ENCODE results near the gene TMEM94.

The TMEM94 gene

DNA sequence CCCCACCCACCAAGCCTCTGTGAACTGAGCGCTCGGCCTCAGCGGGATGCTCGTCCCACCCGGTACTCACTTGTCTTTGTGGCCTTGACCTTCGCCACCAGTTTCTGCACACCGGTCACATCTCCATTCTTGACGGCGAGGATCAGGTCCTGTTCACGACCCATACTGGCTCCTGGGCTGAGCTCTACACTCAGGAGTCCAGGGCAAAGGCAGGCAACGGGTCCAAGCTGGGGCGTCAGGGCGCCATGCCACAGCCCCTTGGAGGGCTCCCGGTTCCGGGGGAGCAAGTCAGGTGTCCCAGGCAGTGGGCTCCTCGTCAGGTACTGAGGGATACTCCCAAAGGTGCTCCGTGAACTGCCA is 57.2 kb downstream of the TMEM94 start:
- TF ChIP-seq CTCF (IDR thresholded peaks at IDR 0.05; ENCODE audit: insufficient read depth, low read depth, low read length, missing control alignments), result no peak
- no peak overlapping the region for H3K4me3 ChIP-seq (ENCODE audit: low read depth, low read length)
- DNase-seq (ENCODE audit: low read depth), result no peak

- no peak for TF ChIP-seq CTCF (IDR thresholded peaks at IDR 0.05; ENCODE audit: insufficient read depth, low read depth, low read length, missing control alignments)
- DNase-seq (ENCODE audit: low read depth), result no peak
- no peak overlapping the region for H3K4me3 ChIP-seq (ENCODE audit: low read depth, low read length)
Measured at GRCh38 chr17:75514299-75514918, 58.0 kb downstream of the TMEM94 start.

DNA sequence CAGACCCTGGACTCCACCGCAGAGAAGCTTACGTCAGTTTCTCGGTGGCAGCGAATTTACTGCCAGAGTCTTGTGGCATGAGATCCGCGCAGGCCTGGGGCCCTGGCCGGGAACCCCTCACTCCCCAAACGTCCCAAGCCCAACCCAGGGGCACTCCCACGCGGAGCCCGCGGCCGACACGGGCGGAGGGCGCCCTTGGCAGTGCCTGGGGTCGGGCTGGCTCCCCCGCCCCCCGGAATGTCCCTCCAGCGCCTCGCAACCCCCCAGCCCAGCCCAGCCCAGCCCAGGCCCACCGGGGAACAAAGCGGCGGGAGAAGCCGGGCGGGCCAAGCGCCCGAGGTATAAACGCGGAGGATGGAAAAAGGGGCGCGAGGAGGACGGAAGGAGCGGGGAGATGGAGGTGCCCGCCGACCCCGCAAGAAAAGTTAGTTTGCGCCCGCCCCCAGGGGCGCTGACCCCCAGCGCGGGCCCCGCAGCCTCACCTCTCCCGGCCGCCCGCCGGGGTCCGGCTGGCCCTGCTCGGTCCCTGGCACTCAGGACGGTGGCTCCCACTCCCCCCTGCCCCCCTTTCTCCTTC is 58.6 kb downstream of the TMEM94 start:
- TF ChIP-seq CTCF (IDR thresholded peaks at IDR 0.05; ENCODE audit: insufficient read depth, low read depth, low read length, missing control alignments), result no peak
- no peak for DNase-seq (ENCODE audit: low read depth)
- H3K4me3 ChIP-seq (ENCODE audit: low read depth, low read length), result peak overlapping the region; percentile 90; the same call in 1 of the 2 replicates

DNA sequence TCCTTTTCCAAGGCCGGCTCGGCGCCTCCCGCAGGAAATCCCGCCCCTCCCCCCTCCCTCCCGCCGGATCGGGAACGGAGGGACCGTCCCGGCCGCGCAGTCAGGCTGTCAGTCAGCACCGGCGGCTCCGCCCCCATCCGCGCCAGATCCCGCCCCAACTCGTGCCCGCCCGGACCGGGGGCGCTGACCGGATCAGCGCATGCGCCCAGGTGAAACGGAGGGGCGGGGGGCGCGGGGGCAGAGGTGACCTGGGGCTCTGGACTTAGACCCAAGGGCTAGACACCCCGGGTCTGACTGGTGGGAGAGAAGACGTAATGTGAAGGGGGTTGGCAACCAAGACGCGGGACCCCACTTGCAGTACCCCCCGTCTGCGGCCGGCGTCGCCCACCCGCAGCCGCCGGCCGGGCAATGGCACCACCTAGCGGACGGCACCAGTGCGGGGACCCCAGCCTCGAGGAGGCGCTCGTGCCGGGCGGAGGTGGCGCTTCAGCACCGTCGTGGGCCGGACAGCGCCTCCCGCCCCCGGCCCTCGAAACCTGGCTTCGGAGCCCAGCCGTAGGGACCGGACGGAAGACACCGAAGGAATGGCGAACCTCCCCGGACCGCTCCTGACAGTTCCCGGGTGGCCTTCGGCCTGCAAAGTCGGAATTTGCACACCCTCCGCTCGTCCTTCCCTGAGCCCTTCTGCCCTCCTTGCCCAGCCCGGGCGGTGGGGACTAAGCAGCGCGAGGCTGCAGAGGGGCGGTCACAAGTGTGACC is 59.2 kb downstream of the TMEM94 start, which contains the start of gene CASKIN2:
Gene CASKIN2, minus strand, starts transcription at position 42 of the 759 bp plus-strand sequence. CDS start 1,733 bp downstream, outside the sequence.
- H3K4me3 ChIP-seq (ENCODE audit: low read depth, low read length), result peak within 1 kb of the TSS; percentile 90
- DNase-seq (ENCODE audit: low read depth), result peak; percentile 82
- peak; percentile 96 for TF ChIP-seq CTCF (IDR thresholded peaks at IDR 0.05; ENCODE audit: insufficient read depth, low read depth, low read length, missing control alignments)

- TF ChIP-seq CTCF (IDR thresholded peaks at IDR 0.05; ENCODE audit: insufficient read depth, low read depth, low read length, missing control alignments), result no peak
- DNase-seq (ENCODE audit: low read depth), result peak; percentile 94
- H3K4me3 ChIP-seq (ENCODE audit: low read depth, low read length), result peak within 1 kb of the TSS; percentile 90
Measured at GRCh38 chr17:75516255-75516618, 59.8 kb downstream of the TMEM94 start, which contains the start of gene TSEN54. Gene TSEN54 (plus strand): TSS chr17:75516528. CDS start chr17:75516561, 33 bp downstream.

DNA sequence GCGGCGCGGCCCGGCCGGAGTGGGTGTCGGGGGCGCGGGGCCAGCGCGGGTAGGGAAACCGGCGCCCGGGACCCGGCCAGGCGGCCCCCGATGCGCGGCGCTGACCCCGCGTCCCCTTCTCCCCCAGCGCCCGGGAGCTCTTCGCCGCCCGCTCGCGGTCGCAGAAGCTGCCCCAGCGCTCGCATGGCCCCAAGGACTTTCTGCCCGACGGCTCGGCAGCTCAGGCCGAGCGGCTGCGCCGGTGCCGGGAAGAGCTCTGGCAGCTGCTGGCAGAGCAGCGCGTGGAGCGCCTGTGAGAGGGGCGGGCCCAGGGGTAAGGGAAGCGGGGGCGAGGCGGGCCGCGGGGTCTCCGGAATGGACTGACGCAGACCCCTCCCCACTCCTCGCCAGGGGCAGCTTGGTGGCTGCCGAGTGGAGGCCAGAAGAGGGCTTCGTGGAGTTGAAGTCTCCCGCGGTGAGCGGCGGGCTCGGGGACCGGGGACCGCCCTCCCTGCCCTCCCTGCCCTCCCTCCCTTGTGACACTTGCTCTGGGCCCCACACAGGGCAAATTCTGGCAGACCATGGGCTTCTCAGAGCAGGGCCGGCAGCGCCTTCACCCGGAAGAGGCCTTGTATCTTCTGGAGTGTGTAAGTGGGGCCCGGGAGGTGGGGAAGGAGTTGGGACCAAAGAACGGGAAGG is 60.3 kb downstream of the TMEM94 start:
- TF ChIP-seq CTCF (IDR thresholded peaks at IDR 0.05; ENCODE audit: insufficient read depth, low read depth, low read length, missing control alignments), result no peak
- peak; percentile 42 for DNase-seq (ENCODE audit: low read depth)
- peak overlapping the region; percentile 60 for H3K4me3 ChIP-seq (ENCODE audit: low read depth, low read length)
